GM23338 (cell line): ENCODE results near the gene CNPY1. TPM values are rescaled to one million over a fixed set of nuclear protein-coding genes. Genes with fewer than 3 reads are reported as not detected.

Experiments used
- ATAC-seq: fragments of 200-7000 bp; cut with Tn5 transposase; 3 replicates; pipeline ENCODE4 v1.9.1; 2020
- DNase-seq: peaks from one replicate; pipeline ENCODE4 v3.0.0-alpha.2; 2015; ENCODE audit warnings: low spot score
- H2AFZ ChIP-seq: fragments of 200-600 bp; sonication (generic); 2 replicates; pipeline ENCODE4 v1.8.0; 2016; ENCODE audit warnings: antibody characterized with exemption, mild to moderate bottlenecking, moderate library complexity
- H3F3A ChIP-seq: fragments of 200-600 bp; sonication (generic); replicated peaks from 2 replicates; pipeline ENCODE4 v1.8.0; 2017; ENCODE audit warnings: antibody characterized with exemption, mixed run types, low read depth
- H3K27ac ChIP-seq: fragments of 200-600 bp; sonication (generic); 2 replicates; pipeline ENCODE4 v1.6.1; 2016; ENCODE audit warnings: low read depth
- H3K27me3 ChIP-seq: fragments of 200-600 bp; sonication (generic); 2 replicates; pipeline ENCODE4 v1.8.0; 2016; ENCODE audit warnings: mild to moderate bottlenecking, mixed run types, moderate library complexity; ENCODE audit not compliant: insufficient read depth
- H3K36me3 ChIP-seq: fragments of 200-600 bp; sonication (generic); 2 replicates; pipeline ENCODE4 v1.8.0; 2016; ENCODE audit warnings: mild to moderate bottlenecking; ENCODE audit not compliant: insufficient read depth
- H3K4me1 ChIP-seq: fragments of 200-600 bp; sonication (generic); 2 replicates; pipeline ENCODE4 v1.8.0; 2016; ENCODE audit warnings: mild to moderate bottlenecking, moderate library complexity; ENCODE audit not compliant: insufficient read depth
- H3K4me2 ChIP-seq: fragments of 200-600 bp; sonication (generic); 2 replicates; pipeline ENCODE4 v1.7.1; 2017; ENCODE audit warnings: mixed run types
- H3K4me3 ChIP-seq: fragments of 200-600 bp; sonication (generic); 2 replicates; pipeline ENCODE4 v1.6.1; 2016; ENCODE audit warnings: mixed run types
- H3K79me2 ChIP-seq: fragments of 200-600 bp; sonication (generic); replicated peaks from 2 replicates; pipeline ENCODE4 v1.8.0; 2017; ENCODE audit warnings: mild to moderate bottlenecking; ENCODE audit not compliant: insufficient read depth
- H3K9me2 ChIP-seq: fragments of 200-600 bp; sonication (generic); 2 replicates; pipeline ENCODE4 v1.8.0; 2017; ENCODE audit not compliant: insufficient read depth
- H4K20me1 ChIP-seq: fragments of 200-600 bp; sonication (generic); replicated peaks from 2 replicates; pipeline ENCODE4 v1.8.0; 2017; ENCODE audit warnings: mild to moderate bottlenecking; ENCODE audit not compliant: insufficient read depth
- H3K27ac Mint-ChIP-seq: 2 replicates; pipeline ENCODE4 v1.8.0; 2020; ENCODE audit warnings: inconsistent platforms, mild to moderate bottlenecking, moderate library complexity, mixed read lengths
- H3K27me3 Mint-ChIP-seq: 3 replicates; pipeline ENCODE4 v1.8.0; 2022; ENCODE audit warnings: low read depth, mild to moderate bottlenecking, moderate library complexity, mixed read lengths, inconsistent platforms; ENCODE audit not compliant: insufficient read depth, poor library complexity
- H3K36me3 Mint-ChIP-seq: 3 replicates; pipeline ENCODE4 v1.8.0; 2021; ENCODE audit warnings: low read depth, mild to moderate bottlenecking, inconsistent platforms, moderate library complexity, mixed read lengths
- H3K4me1 Mint-ChIP-seq: 3 replicates; pipeline ENCODE4 v1.8.0; 2020; ENCODE audit warnings: mild to moderate bottlenecking, inconsistent platforms, mixed read lengths
- H3K4me3 Mint-ChIP-seq: 3 replicates; pipeline ENCODE4 v1.8.0; 2021; ENCODE audit warnings: moderate library complexity, mild to moderate bottlenecking, inconsistent platforms, mixed read lengths
- H3K9me3 Mint-ChIP-seq: 3 replicates; pipeline ENCODE4 v1.8.0; 2020; ENCODE audit warnings: moderate library complexity, mild to moderate bottlenecking, inconsistent platforms, mixed read lengths
- CREB1 ChIP-seq: fragments of 250-450 bp; sonication (Bioruptor Pico); IDR thresholded peaks from 2 replicates; pipeline ENCODE4 v1.5.0; 2020; ENCODE audit warnings: low read depth, mild to moderate bottlenecking, moderate library complexity
- CTCF ChIP-seq, 2 experiments: fragments of 200-600 bp in 1 of 2; sonication (generic) in 1 of 2; conservative IDR thresholded peaks; 2 replicates each; pipeline versions ENCODE4 v1.5.1 to v1.6.1; 2016 to 2017; ENCODE audit warnings: antibody characterized with exemption in 2 of 2, low read depth in 2 of 2, mild to moderate bottlenecking in 2 of 2, moderate library complexity in 1 of 2
- ETS1 ChIP-seq: IDR thresholded peaks from 2 replicates; pipeline ENCODE4 v1.6.1; 2016; ENCODE audit warnings: antibody characterized with exemption
- EZH2 ChIP-seq: fragments of 200-600 bp; sonication (generic); IDR thresholded peaks from one replicate; pipeline ENCODE4 v1.8.0; 2017; ENCODE audit warnings: antibody characterized with exemption, mild to moderate bottlenecking, low read depth; ENCODE audit not compliant: unreplicated experiment
- EZH2phosphoT487 ChIP-seq: fragments of 200-600 bp; sonication (generic); IDR thresholded peaks from one replicate; pipeline ENCODE4 v1.8.1; 2018; ENCODE audit warnings: antibody characterized with exemption; ENCODE audit not compliant: unreplicated experiment
- JUNB ChIP-seq: IDR thresholded peaks from one replicate; pipeline ENCODE4 v1.6.1; 2016; ENCODE audit warnings: antibody characterized with exemption; ENCODE audit not compliant: unreplicated experiment
- NANOG ChIP-seq: IDR thresholded peaks from 2 replicates; pipeline ENCODE4 v1.6.1; 2016; ENCODE audit warnings: antibody characterized with exemption, borderline replicate concordance
- POLR2AphosphoS5 ChIP-seq: IDR thresholded peaks from 2 replicates; pipeline ENCODE4 v1.6.1; 2016; ENCODE audit warnings: antibody characterized with exemption, low read depth
- STAT1 ChIP-seq: IDR thresholded peaks from one replicate; pipeline ENCODE4 v1.6.1; 2016; ENCODE audit warnings: antibody characterized with exemption; ENCODE audit not compliant: unreplicated experiment
- ZNF331 ChIP-seq: fragments of 250-450 bp; sonication (Bioruptor Pico); IDR thresholded peaks from 2 replicates; pipeline ENCODE4 v1.5.0; 2020; ENCODE audit warnings: low read depth, mild to moderate bottlenecking, moderate library complexity
- polyA plus RNA-seq: library from polyadenylated mRNA; unstranded; fragments of >200 nt; fragmentation: Nextera tagmentation; extraction: Ambion mirVana; gene quantifications from 2 replicates; pipeline ENCODE4 v1.2.1, GENCODE V29; 2016
- total RNA-seq: library from RNA; depleted of rRNA; stranded (reverse); fragments of >200 nt; shearing (Covaris generic); gene quantifications from 2 replicates; pipeline ENCODE4 v1.2.3, GENCODE V29; 2014
- TF ChIP-seq, protein P1 (sequence below): fragments of 250-450 bp; sonication (Bioruptor Pico); IDR thresholded peaks from 2 replicates; pipeline ENCODE4 v1.5.0; 2020; ENCODE audit warnings: mild to moderate bottlenecking, moderate library complexity

CNPY1 gene
- total and polyA plus RNA-seq, 2 experiments from 2014 or later: not detected

DNA sequence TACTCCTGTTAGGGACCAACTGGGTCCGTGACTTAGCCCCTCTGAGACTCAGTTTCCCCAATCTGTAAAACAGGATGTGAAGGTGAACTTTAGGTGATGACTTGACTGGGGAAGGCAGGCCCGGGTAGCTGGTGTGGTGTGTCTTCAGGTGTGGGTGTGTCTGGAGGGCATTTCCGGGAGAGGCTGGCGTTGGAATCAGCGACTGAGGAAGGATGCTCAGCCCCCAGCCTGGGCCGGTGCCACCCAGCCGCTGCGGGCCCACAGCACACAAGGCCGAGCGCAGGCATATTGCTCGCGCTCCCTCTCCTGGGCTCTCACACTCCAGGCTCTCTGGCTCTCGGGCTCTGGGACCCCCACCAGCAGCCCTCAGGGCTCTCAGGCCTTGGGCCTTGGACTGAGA, 31.7 kb upstream of the CNPY1 start:
- Mint-ChIP-seq H3K36me3 (no peaks in the 10 kb centered on the region), H3K27me3 (peaks cover 5% of the 10 kb centered on the region), H3K27ac (no peak overlapping the region), H3K9me3 (no peaks in the 10 kb centered on the region), H3K4me3 (no peak overlapping the region), H3K4me1 (peaks cover 5% of the 10 kb centered on the region)
- no peaks in the 10 kb centered on the region for H3K9me2 ChIP-seq
- no peaks in the 10 kb centered on the region for H4K20me1 ChIP-seq
- no peaks in the 10 kb centered on the region for H3F3A ChIP-seq
- DNase-seq (no peak), ATAC-seq (no peak)
- H3K36me3 ChIP-seq: no peaks in the 10 kb centered on the region
- H3K4me1 ChIP-seq: no peaks in the 10 kb centered on the region
- no peaks in the 10 kb centered on the region for H3K27me3 ChIP-seq
- no peak overlapping the region for H3K27ac ChIP-seq
- no peak overlapping the region for H3K4me2 ChIP-seq
- no peak overlapping the region for H3K4me3 ChIP-seq
- no peak overlapping the region for H2AFZ ChIP-seq
- TF ChIP-seq CTCF (conservative IDR thresholded peaks at IDR 0.05; ENCODE audit: low read depth in 2 of 2): no peak
- TF ChIP-seq POLR2AphosphoS5: no peak
- no peak for TF ChIP-seq EZH2
- TF ChIP-seq EZH2phosphoT487: no peak
- no peak for TF ChIP-seq ZNF331 (CRISPR knock-in tag)
- TF ChIP-seq ETS1: no peak
- no peak for TF ChIP-seq CREB1
- no peak for TF ChIP-seq STAT1
- TF ChIP-seq JUNB: no peak
- H3K79me2 ChIP-seq: no peaks in the 10 kb centered on the region

DNA sequence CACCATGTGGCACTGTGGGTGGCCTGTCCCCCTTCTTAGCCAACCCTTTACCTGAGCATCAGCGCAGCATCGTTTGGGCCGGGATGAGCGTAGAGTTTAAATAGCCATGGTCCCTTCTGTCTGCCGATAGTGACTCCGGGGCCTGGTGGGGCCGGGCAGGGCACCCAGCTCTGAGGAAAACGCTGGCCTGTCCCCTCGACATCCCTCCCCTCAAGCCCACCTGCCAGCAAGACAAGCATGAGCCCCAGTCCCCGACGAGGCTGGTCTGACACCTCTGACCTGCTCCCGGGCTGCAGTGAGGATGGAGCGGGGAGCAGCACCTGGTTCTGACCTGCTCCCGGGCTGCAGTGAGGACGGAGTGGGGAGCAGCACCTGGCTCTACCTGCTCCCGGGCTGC, 31.1 kb upstream of the CNPY1 start:
- no peak overlapping the region for H3K27ac ChIP-seq
- Mint-ChIP-seq H3K9me3 (no peaks in the 10 kb centered on the region), H3K27me3 (peaks cover 5% of the 10 kb centered on the region), H3K27ac (no peak overlapping the region), H3K4me3 (no peak overlapping the region), H3K4me1 (peaks cover 5% of the 10 kb centered on the region), H3K36me3 (no peaks in the 10 kb centered on the region)
- ATAC-seq (no peak), DNase-seq (no peak)
- no peak overlapping the region for H3K4me3 ChIP-seq
- no peaks in the 10 kb centered on the region for H3K27me3 ChIP-seq
- no peaks in the 10 kb centered on the region for H3K79me2 ChIP-seq
- H3K4me1 ChIP-seq: no peaks in the 10 kb centered on the region
- H3K9me2 ChIP-seq: no peaks in the 10 kb centered on the region
- H2AFZ ChIP-seq: no peak overlapping the region
- H3K36me3 ChIP-seq: no peaks in the 10 kb centered on the region
- H3K4me2 ChIP-seq: no peak overlapping the region
- H3F3A ChIP-seq: no peaks in the 10 kb centered on the region
- H4K20me1 ChIP-seq: no peaks in the 10 kb centered on the region
- TF ChIP-seq, protein P1, sequence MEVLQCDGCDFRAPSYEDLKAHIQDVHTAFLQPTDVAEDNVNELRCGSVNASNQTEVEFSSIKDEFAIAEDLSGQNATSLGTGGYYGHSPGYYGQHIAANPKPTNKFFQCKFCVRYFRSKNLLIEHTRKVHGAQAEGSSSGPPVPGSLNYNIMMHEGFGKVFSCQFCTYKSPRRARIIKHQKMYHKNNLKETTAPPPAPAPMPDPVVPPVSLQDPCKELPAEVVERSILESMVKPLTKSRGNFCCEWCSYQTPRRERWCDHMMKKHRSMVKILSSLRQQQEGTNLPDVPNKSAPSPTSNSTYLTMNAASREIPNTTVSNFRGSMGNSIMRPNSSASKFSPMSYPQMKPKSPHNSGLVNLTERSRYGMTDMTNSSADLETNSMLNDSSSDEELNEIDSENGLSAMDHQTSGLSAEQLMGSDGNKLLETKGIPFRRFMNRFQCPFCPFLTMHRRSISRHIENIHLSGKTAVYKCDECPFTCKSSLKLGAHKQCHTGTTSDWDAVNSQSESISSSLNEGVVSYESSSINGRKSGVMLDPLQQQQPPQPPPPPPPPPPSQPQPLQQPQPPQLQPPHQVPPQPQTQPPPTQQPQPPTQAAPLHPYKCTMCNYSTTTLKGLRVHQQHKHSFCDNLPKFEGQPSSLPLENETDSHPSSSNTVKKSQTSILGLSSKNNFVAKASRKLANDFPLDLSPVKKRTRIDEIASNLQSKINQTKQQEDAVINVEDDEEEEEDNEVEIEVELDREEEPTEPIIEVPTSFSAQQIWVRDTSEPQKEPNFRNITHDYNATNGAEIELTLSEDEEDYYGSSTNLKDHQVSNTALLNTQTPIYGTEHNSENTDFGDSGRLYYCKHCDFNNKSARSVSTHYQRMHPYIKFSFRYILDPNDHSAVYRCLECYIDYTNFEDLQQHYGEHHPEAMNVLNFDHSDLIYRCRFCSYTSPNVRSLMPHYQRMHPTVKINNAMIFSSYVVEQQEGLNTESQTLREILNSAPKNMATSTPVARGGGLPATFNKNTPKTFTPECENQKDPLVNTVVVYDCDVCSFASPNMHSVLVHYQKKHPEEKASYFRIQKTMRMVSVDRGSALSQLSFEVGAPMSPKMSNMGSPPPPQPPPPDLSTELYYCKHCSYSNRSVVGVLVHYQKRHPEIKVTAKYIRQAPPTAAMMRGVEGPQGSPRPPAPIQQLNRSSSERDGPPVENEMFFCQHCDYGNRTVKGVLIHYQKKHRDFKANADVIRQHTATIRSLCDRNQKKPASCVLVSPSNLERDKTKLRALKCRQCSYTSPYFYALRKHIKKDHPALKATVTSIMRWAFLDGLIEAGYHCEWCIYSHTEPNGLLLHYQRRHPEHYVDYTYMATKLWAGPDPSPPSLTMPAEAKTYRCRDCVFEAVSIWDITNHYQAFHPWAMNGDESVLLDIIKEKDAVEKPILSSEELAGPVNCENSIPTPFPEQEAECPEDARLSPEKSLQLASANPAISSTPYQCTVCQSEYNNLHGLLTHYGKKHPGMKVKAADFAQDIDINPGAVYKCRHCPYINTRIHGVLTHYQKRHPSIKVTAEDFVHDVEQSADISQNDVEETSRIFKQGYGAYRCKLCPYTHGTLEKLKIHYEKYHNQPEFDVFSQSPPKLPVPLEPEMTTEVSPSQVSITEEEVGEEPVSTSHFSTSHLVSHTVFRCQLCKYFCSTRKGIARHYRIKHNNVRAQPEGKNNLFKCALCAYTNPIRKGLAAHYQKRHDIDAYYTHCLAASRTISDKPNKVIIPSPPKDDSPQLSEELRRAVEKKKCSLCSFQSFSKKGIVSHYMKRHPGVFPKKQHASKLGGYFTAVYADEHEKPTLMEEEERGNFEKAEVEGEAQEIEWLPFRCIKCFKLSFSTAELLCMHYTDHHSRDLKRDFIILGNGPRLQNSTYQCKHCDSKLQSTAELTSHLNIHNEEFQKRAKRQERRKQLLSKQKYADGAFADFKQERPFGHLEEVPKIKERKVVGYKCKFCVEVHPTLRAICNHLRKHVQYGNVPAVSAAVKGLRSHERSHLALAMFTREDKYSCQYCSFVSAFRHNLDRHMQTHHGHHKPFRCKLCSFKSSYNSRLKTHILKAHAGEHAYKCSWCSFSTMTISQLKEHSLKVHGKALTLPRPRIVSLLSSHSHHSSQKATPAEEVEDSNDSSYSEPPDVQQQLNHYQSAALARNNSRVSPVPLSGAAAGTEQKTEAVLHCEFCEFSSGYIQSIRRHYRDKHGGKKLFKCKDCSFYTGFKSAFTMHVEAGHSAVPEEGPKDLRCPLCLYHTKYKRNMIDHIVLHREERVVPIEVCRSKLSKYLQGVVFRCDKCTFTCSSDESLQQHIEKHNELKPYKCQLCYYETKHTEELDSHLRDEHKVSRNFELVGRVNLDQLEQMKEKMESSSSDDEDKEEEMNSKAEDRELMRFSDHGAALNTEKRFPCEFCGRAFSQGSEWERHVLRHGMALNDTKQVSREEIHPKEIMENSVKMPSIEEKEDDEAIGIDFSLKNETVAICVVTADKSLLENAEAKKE (CRISPR knock-in tag): no peak
- TF ChIP-seq JUNB: no peak
- TF ChIP-seq EZH2: no peak
- TF ChIP-seq NANOG: no peak
- TF ChIP-seq CTCF (conservative IDR thresholded peaks at IDR 0.05; ENCODE audit: low read depth in 2 of 2): no peak
- no peak for TF ChIP-seq EZH2phosphoT487
- TF ChIP-seq ZNF331 (CRISPR knock-in tag): no peak
